NK-92 treated with Interleukin-12 subunit alpha and Interleukin-12 subunit beta, amount 100 ng/mL, for 24 hours (cell line): Measurements from ENCODE around the gene ADAMTS5.

Experiments
- DNase-seq: peaks from one replicate; lab custom pipeline; 2025; lab: John Stamatoyannopoulos, UW

ADAMTS5 gene

DNA sequence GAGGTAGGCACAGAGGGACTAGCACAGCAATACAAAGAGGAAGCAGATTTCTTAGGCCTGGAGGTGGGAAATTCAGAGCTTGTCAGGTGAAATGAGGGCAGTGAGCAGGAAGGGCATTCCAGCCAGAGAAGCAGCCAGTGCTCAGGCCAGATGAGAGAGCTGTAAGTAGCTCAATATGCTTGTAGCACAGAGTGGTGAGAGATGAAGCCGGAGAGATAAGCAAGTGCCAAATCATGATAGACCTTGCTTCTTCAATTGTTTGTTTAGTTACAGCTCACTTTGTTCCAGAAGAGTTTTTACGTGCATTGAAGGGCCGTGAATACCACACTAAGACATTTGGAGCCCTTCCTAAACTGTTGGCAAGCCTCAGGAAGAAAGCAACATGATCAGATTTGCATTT, 79.6 kb downstream of the ADAMTS5 start:
- no peak for DNase-seq

DNA sequence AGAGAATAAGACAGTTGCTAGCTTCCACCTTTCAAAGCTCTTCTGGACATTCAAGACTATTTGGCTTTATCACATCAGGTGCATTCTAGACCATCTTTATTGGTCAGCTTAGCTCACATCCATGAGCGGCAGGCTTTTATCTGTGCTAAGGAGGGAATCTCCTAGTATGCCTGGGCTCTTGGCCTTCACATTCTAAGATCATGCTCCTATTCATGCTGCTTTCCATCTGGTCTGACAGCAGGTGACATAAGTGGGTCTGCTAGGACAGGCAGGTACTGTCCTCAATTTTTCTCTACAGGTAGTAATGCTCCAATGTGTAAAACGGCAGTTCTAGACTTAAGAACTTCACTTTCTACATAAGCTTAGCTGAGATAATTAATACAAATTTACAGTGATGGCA, 82.5 kb downstream of the ADAMTS5 start:
- no peak for DNase-seq

DNA sequence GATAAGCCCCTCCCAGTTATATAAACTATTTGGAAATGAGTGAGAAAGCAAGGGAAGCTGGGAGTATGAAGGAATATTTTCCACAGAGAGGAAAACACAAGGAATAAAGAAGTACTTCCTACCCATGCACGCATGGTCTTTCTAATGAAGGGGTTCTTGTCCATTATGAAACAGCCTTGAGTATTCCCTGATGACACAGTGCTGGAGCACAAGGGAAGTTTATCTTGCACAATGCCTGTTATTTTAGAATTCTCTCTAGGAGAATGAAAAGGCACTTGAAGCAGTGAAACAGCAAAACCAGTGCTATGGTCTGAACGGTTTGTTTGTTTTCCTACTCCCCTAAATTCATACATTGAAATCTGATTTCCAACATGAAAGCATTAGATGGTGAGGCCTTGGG, 83.1 kb downstream of the ADAMTS5 start:
- no peak for DNase-seq

DNA sequence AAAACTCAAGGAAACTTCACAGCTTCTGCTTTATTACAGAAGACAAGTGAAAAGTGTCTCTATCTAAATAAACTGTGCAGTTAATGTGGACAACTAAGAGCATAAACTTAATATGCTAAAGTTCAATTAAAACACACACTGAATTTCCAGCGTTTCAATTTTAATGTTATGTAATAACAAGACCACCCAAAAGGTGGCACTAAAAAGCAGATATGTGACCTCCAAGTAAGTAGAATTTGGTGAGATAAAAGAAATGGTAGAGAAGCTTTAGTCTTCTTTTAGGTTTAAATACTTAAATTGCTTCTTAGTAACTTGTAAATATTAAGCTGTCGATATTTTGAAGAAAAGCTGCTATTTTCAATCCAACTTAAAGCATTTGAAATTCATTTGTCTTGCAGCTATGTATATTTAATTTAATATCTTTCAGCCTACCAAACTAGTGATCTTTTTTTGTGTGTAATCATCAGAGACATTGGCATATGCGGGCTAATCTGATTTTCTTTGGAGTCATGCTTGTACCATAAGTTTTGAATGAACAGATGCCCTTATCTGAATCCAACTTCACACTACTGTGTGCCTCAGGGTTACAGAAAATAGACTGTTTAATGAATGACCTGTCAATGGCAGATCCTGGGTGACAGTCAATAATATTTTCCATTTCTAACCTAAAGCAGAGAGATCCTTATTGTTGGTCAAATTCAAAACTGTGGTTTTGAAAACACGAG, 85.2 kb downstream of the ADAMTS5 start:
- DNase-seq, result no peak

DNA sequence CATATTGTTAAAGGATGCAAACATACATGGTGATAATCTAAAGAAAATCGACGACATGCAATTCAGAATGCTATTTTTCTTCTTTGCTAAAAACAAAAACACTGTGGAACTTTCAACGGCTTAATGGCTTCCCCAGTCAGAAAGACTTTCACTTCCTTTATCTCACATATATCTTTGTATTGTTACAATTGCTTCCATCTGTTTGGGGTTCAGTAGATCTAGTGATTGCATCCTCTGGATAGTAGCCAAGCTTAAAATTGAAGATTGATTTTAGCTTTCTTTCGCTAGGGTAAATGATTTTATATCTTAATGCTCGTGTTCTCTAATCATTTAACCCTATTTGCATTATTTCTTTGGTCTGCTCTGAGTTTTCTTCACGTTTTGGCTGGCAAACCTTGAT, 89.9 kb downstream of the ADAMTS5 start:
- DNase-seq, result no peak

DNA sequence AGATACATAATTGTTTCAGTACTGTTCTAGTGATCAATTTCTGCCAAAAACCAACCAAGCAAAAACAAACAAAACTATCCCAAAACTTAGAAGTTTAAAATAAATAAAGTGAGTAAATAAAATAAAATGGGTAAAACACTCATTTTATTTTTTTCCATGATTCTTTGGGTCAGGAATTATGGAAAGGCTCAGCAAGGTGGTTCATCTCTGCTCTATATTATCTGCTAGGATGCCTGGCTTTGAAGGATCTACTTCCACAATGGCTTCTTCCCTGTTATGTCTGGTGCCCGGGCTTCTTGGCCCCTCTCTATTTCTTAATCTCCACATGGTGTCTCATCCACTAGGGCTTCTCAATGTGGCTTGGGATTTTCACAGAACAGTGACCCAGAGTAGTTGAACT, 92.5 kb downstream of the ADAMTS5 start:
- no peak for DNase-seq
